Astrocyte (in vitro differentiated cells and primary cell): ENCODE results near the gene DES.

Source experiments
- CTCF ChIP-seq: IDR thresholded peaks from 2 replicates; pipeline ENCODE4 v1.5.1; 2011; ENCODE audit warnings: low read depth, mild to moderate bottlenecking, inconsistent platforms, low read length, moderate library complexity; ENCODE audit not compliant: insufficient read depth
- EZH2 ChIP-seq: IDR thresholded peaks from 2 replicates; pipeline ENCODE4 v1.6.1; 2012; ENCODE audit warnings: mild to moderate bottlenecking, low read length, inconsistent platforms; ENCODE audit not compliant: insufficient read depth

DNA sequence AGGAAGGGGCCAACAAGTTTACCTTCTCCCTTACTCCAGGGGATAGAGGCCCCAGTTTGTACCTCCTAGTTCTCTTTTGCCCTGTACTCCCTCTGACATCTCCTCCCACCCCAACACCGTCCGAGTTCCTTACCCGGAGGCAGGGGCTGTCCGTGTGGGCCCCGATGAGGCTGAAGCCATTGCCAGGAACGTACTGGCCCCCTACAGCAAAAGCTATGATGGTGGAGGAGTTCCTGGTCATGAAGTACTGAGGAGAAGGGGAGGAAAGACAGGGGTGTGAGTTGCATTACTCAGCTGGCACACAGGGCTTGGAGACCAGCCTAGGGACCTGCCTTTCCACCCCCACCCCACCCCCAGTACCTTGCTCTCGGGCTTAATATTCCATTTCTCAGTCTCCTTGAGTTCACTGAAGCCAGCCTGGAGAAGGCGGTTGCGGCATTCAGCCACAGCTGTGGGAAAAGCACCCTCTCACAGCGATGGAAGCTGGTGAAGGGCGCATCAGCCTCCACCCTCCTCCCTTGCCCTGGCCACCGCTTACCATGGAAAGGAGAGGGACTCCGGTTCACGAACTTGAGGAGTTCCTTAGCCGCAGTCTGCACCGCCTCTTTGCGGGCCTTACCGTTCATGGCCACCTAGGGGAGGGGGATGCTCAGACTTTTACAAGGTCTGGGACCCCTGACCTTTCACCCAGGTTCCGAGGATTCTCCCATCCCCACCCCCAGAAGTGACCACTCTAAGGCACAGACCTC is 31.5 kb upstream of the DES start:
- TF ChIP-seq CTCF (no peak), EZH2 (no peak)
